ENCODE data around the gene BRINP3.

BRINP3 gene

GRCh38 chr1:190175320-190175719, 302.3 kb downstream of the BRINP3 start:
- Histone ChIP-seq H3K79me2 (ENCODE audit: insufficient read depth, low read length) (no peaks in the 10 kb centered on the region), H3K9ac (ENCODE audit: low read length) (no peak overlapping the region), H3K27me3 (ENCODE audit: low read length) (no peaks in the 10 kb centered on the region), H4K20me1 (ENCODE audit: low read depth, low read length) (no peaks in the 10 kb centered on the region), H3K27ac (ENCODE audit: low read depth, low read length) (no peak overlapping the region), H3F3A (ENCODE audit: insufficient read depth) (no peaks in the 10 kb centered on the region), H2AFZ (ENCODE audit: low read depth, low read length, severe bottlenecking) (no peak overlapping the region), H3K36me3 (ENCODE audit: low read length) (no peaks in the 10 kb centered on the region), H3K4me2 (ENCODE audit: low read depth, low read length, poor library complexity, severe bottlenecking) (no peak overlapping the region), H3K9me3 (ENCODE audit: insufficient read depth, low read length) (no peaks in the 10 kb centered on the region), H3K4me3 (ENCODE audit: insufficient read depth, low read length, poor library complexity, severe bottlenecking) (no peak overlapping the region), H3K9me2 (replicated peaks; ENCODE audit: insufficient read depth, low read length) (no peaks in the 10 kb centered on the region)
- TF ChIP-seq EZH2phosphoT487 (conservative IDR thresholded peaks at IDR 0.05; ENCODE audit: low read length) (no peak), CTCF (IDR thresholded peaks at IDR 0.05; ENCODE audit: insufficient read depth, low read length, poor library complexity, severe bottlenecking) (no peak)

- Histone ChIP-seq H3K27ac (ENCODE audit: low read depth, low read length) (no peak overlapping the region), H3F3A (ENCODE audit: insufficient read depth) (no peaks in the 10 kb centered on the region), H3K36me3 (ENCODE audit: low read length) (no peaks in the 10 kb centered on the region), H3K9me3 (ENCODE audit: insufficient read depth, low read length) (no peaks in the 10 kb centered on the region), H2AFZ (ENCODE audit: low read depth, low read length, severe bottlenecking) (peak overlapping the region; percentile 27), H3K4me3 (ENCODE audit: insufficient read depth, low read length, poor library complexity, severe bottlenecking) (no peak overlapping the region), H3K4me2 (ENCODE audit: low read depth, low read length, poor library complexity, severe bottlenecking) (no peak overlapping the region), H3K9ac (ENCODE audit: low read length) (no peak overlapping the region), H3K9me2 (replicated peaks; ENCODE audit: insufficient read depth, low read length) (no peaks in the 10 kb centered on the region), H4K20me1 (ENCODE audit: low read depth, low read length) (no peaks in the 10 kb centered on the region), H3K27me3 (ENCODE audit: low read length) (no peaks in the 10 kb centered on the region), H3K79me2 (ENCODE audit: insufficient read depth, low read length) (no peaks in the 10 kb centered on the region)
- no peak for TF ChIP-seq EZH2phosphoT487 (conservative IDR thresholded peaks at IDR 0.05; ENCODE audit: low read length)
- TF ChIP-seq CTCF (IDR thresholded peaks at IDR 0.05; ENCODE audit: insufficient read depth, low read length, poor library complexity, severe bottlenecking): no peak
These were observed 304.8 kb downstream of the BRINP3 start for GRCh38 chr1:190172651-190173430.

GRCh38 chr1:190170321-190170720, 307.3 kb downstream of the BRINP3 start:
- Histone ChIP-seq H3F3A (ENCODE audit: insufficient read depth) (no peaks in the 10 kb centered on the region), H3K9me3 (ENCODE audit: insufficient read depth, low read length) (no peaks in the 10 kb centered on the region), H3K27me3 (ENCODE audit: low read length) (no peaks in the 10 kb centered on the region), H3K79me2 (ENCODE audit: insufficient read depth, low read length) (no peaks in the 10 kb centered on the region), H2AFZ (ENCODE audit: low read depth, low read length, severe bottlenecking) (no peak overlapping the region), H3K36me3 (ENCODE audit: low read length) (no peaks in the 10 kb centered on the region), H4K20me1 (ENCODE audit: low read depth, low read length) (no peaks in the 10 kb centered on the region), H3K27ac (ENCODE audit: low read depth, low read length) (no peak overlapping the region), H3K9me2 (replicated peaks; ENCODE audit: insufficient read depth, low read length) (no peaks in the 10 kb centered on the region), H3K4me2 (ENCODE audit: low read depth, low read length, poor library complexity, severe bottlenecking) (no peak overlapping the region), H3K9ac (ENCODE audit: low read length) (no peak overlapping the region), H3K4me3 (ENCODE audit: insufficient read depth, low read length, poor library complexity, severe bottlenecking) (no peak overlapping the region)
- TF ChIP-seq EZH2phosphoT487 (conservative IDR thresholded peaks at IDR 0.05; ENCODE audit: low read length) (no peak), CTCF (IDR thresholded peaks at IDR 0.05; ENCODE audit: insufficient read depth, low read length, poor library complexity, severe bottlenecking) (no peak)

Data from SU-DHL-6 (cell line).